SU-DHL-6 (cell line): Measurements from ENCODE around the gene NTRK1.

Experiments used
- EZH2phosphoT487 ChIP-seq: fragments of 200-600 bp; sonication (generic), shearing (Covaris generic); conservative IDR thresholded peaks from 2 replicates; pipeline ENCODE4 v1.6.1; 2018; ENCODE audit warnings: mild to moderate bottlenecking, antibody characterized with exemption, low read length, moderate library complexity, mixed read lengths
- TF ChIP-seq, protein P1 (sequence below): fragments of 200-600 bp; sonication (generic); IDR thresholded peaks from one replicate; pipeline ENCODE4 v1.5.1; 2017; ENCODE audit warnings: antibody characterized with exemption, mild to moderate bottlenecking, low read length, moderate library complexity; ENCODE audit not compliant: insufficient read depth, poor library complexity, severe bottlenecking

DNA sequence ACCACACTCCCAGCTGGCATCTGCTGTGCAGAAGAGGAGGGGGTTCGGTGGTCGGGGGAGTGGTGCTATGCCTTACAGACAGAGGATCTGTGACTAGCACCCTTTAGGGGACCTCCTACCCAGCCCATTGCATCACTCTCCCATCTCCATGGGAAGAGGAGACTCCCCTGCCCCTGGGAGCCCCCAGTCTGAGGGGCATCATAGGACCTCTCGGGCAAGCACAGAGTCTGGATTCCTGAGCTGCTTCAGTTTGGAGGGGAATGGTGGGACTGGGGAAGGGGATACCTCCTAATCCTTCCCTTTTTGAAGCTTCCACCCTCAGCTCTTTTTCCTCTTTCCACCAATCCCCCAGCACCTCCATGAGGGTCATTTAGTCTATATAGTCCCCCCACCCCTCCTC lies 3.1 kb upstream of the NTRK1 start:
- TF ChIP-seq, protein P1, sequence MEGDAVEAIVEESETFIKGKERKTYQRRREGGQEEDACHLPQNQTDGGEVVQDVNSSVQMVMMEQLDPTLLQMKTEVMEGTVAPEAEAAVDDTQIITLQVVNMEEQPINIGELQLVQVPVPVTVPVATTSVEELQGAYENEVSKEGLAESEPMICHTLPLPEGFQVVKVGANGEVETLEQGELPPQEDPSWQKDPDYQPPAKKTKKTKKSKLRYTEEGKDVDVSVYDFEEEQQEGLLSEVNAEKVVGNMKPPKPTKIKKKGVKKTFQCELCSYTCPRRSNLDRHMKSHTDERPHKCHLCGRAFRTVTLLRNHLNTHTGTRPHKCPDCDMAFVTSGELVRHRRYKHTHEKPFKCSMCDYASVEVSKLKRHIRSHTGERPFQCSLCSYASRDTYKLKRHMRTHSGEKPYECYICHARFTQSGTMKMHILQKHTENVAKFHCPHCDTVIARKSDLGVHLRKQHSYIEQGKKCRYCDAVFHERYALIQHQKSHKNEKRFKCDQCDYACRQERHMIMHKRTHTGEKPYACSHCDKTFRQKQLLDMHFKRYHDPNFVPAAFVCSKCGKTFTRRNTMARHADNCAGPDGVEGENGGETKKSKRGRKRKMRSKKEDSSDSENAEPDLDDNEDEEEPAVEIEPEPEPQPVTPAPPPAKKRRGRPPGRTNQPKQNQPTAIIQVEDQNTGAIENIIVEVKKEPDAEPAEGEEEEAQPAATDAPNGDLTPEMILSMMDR, result no peak
- no peak for TF ChIP-seq EZH2phosphoT487
